ENCODE measurements around the gene CTBS. TPM values are rescaled to one million over a fixed set of nuclear protein-coding genes. Genes with fewer than 3 reads are reported as not detected.

CTBS gene
- total and polyA plus RNA-seq, 2 of the 8 experiments (the other 6 are each of a cell fraction or from before 2014, with no cell fraction given) = 3.3 to 4.1 TPM

DNA sequence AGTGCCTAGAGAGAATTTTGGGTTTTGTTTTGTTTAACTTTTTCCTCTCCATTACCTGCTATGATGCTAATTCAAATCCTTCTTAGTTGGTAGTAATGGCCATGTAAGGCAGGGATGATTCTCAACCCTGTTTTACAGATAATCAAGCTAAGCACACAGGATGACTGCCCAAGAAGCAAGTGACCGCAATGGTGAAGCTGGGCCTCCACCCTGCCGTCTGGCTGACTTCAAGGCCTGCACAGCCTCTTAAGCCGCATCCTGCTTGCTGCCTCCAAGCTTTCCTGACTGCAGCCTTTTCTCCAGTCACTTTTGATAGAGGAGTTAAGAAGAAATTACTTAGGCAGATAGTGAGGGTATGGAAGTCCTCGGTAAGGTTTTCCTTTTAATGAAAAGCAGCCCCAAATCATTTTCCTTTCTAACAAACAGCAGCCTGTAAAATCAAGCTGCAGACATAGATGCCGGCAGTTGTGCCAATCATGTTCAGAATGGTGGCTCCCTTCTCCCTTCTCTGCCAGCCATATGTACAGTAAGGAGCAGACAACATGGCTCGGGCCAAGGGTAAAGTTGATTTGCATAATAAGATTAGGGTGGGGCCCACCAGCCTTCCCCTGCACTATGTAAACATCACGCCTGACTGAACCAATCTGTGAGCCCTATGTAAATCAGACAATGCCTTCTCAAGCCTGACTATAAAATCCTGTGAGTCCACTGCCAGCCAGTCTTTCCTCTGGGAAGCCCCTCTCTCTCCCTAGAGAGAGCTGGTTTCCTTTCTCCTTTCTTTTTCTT is 8.8 kb upstream of the CTBS start:
- Histone ChIP-seq H4K8ac (ENCODE audit: extremely low read depth, insufficient read depth, low read length) (no peak overlapping the region), H3K9me3 (ENCODE audit: insufficient read depth in 2 of 2, low read depth in 1 of 2, low read length in 1 of 2) (no peaks in the 10 kb centered on the region), H3K18ac (ENCODE audit: extremely low read depth, low read length) (no peak overlapping the region), H3K4ac (replicated peaks; ENCODE audit: insufficient read length, low read depth, low read length) (no peak overlapping the region), H4K5ac (ENCODE audit: insufficient read length, low read depth, low read length) (no peak overlapping the region), H2BK15ac (ENCODE audit: low read length) (no peak overlapping the region), H3K9ac (replicated peaks in 1 of 4; ENCODE audit: extremely low read depth in 1 of 4, low read depth in 3 of 4, low read length in 3 of 4) (no peak overlapping the region), H4K91ac (replicated peaks; ENCODE audit: insufficient read length, low read length) (no peak overlapping the region), H3K4me3 (ENCODE audit: extremely low read depth in 1 of 4, insufficient read depth in 2 of 4, low read depth in 3 of 4, low read length in 4 of 4) (peak overlapping the region in 1 of 4 experiments; percentile 20; a peak in 1 of 8 replicates), H2AK5ac (ENCODE audit: low read depth, low read length) (no peak overlapping the region), H3K79me1 (ENCODE audit: low read depth, low read length) (no peaks in the 10 kb centered on the region), H3K79me2 (ENCODE audit: control insufficient read depth in 1 of 2, insufficient read depth in 2 of 2, low read length in 2 of 2) (no peaks in the 10 kb centered on the region), H3K56ac (replicated peaks; ENCODE audit: insufficient read length, low read depth, low read length) (no peak overlapping the region), H2AFZ (ENCODE audit: low read length) (peak overlapping the region; percentile 92), H2BK5ac (ENCODE audit: low read depth, low read length) (no peak overlapping the region), H3K36me3 (ENCODE audit: control insufficient read depth in 2 of 4, insufficient read depth in 4 of 4, low read length in 3 of 4) (no peaks in the 10 kb centered on the region), H2BK12ac (ENCODE audit: low read depth, low read length) (no peak overlapping the region), H3K23ac (ENCODE audit: insufficient read length) (no peak overlapping the region), H4K20me1 (replicated peaks in 1 of 2; ENCODE audit: control insufficient read depth in 1 of 2, insufficient read depth in 2 of 2, low read length in 2 of 2) (no peaks in the 10 kb centered on the region), H3K14ac (ENCODE audit: insufficient read length) (no peak overlapping the region), H3K4me1 (replicated peaks in 1 of 4; ENCODE audit: control insufficient read depth in 3 of 4, insufficient read depth in 4 of 4, low read length in 3 of 4) (peaks cover 3 to 13% (median 8%) of the 10 kb centered on the region in 4 experiments), H3K4me2 (ENCODE audit: insufficient read depth in 1 of 2, low read depth in 2 of 2, low read length in 2 of 2) (no peak overlapping the region), H3K23me2 (ENCODE audit: low read depth, low read length) (no peaks in the 10 kb centered on the region), H2BK20ac (ENCODE audit: low read length) (no peak overlapping the region), H2BK120ac (replicated peaks; ENCODE audit: low read depth, low read length) (no peak overlapping the region), H3K27me3 (replicated peaks in 1 of 4; ENCODE audit: control insufficient read depth in 3 of 4, extremely low read depth in 1 of 4, insufficient read depth in 3 of 4, low read length in 3 of 4) (no peaks in the 10 kb centered on the region), H3K27ac (ENCODE audit: low read depth, low read length) (no peak overlapping the region)
- TF ChIP-seq SP4 (IDR thresholded peaks at IDR 0.05; ENCODE audit: low read length) (no peak), NRF1 (IDR thresholded peaks at IDR 0.05; ENCODE audit: low read depth, low read length) (no peak), RFX5 (IDR thresholded peaks at IDR 0.05; ENCODE audit: borderline replicate concordance, low read depth, low read length) (no peak), FOSL1 (IDR thresholded peaks at IDR 0.05; ENCODE audit: insufficient read depth, low read depth, low read length) (no peak)
- TF ChIP-seq, protein P1, sequence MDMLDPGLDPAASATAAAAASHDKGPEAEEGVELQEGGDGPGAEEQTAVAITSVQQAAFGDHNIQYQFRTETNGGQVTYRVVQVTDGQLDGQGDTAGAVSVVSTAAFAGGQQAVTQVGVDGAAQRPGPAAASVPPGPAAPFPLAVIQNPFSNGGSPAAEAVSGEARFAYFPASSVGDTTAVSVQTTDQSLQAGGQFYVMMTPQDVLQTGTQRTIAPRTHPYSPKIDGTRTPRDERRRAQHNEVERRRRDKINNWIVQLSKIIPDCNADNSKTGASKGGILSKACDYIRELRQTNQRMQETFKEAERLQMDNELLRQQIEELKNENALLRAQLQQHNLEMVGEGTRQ (IDR thresholded peaks at IDR 0.05; ENCODE audit: low read length) = no peak
- TF ChIP-seq, protein P2, sequence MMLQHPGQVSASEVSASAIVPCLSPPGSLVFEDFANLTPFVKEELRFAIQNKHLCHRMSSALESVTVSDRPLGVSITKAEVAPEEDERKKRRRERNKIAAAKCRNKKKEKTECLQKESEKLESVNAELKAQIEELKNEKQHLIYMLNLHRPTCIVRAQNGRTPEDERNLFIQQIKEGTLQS (IDR thresholded peaks at IDR 0.05; ENCODE audit: insufficient read depth, low read depth, low read length) = no peak
- FAIRE-seq (no peak), DNase-seq (ENCODE audit: low read depth in 1 of 2, low spot score in 2 of 2) (no peak)
- 76% methylated on average over 7 of the region's 7 CpGs; no CpG with 5 or more reads in 1 of the 2 experiments for WGBS, 2 experiments (ENCODE audit: extremely low coverage in 1 of 2, insufficient coverage in 1 of 2, insufficient read length in 1 of 2, insufficient replicate concordance in 2 of 2, low coverage in 1 of 2, low lambda C conversion rate in 2 of 2, missing lambda C conversion rate in 1 of 2)
- POLR2A ChIA-PET (ENCODE audit: partially characterized antibody) = interaction anchor here (0.7 kb wide), 2 partner anchors 8 to 10 kb away, joined by 3 read pairs; partner anchors contain the start of gene CTBS
- CTCF ChIA-PET (ENCODE audit: partially characterized antibody) = interaction anchor here (0.7 to 2.6 kb wide), 3 partner anchors 11 to 142 kb away, joined by 5 to 13 read pairs (median 8); no protein-coding TSS in a partner anchor

Measured in H1 (cell line).